ENCODE measurements around the gene KCNQ1OT1. TPM values are rescaled to one million over a fixed set of nuclear protein-coding genes. Genes with fewer than 3 reads are reported as not detected.

KCNQ1OT1 gene
- total RNA-seq, 1 experiment from 2014 or later: 2.4 TPM

- Mint-ChIP-seq H3K27ac (no peak overlapping the region), H3K9me3 (no peaks in the 10 kb centered on the region), H3K4me1 (peaks cover 75% of the 10 kb centered on the region), H3K4me3 (no peak overlapping the region), H3K36me3 (no peaks in the 10 kb centered on the region; the same call in 1 of the 2 replicates), H3K27me3 (ENCODE audit: low read depth) (no peaks in the 10 kb centered on the region)
- DNase-seq (ENCODE audit: low spot score): peak; percentile 1
- ChIA-PET POLR2A (interaction anchor here (0.6 kb wide), 1 partner anchor 151 kb away, joined by 3 read pairs; no protein-coding TSS in a partner anchor), CTCF (interaction anchor here (1.5 kb wide), 1 partner anchor 207 kb away, joined by 4 read pairs; no protein-coding TSS in a partner anchor)
- ATAC-seq: no peak
- TF ChIP-seq E2F4 (CRISPR knock-in tag; IDR thresholded peaks at IDR 0.05; ENCODE audit: borderline replicate concordance, low read depth) (no peak), ZNF232 (CRISPR knock-in tag; IDR thresholded peaks at IDR 0.05) (no peak), NFE2L1 (CRISPR knock-in tag; IDR thresholded peaks at IDR 0.05) (no peak), ZNF317 (CRISPR knock-in tag; IDR thresholded peaks at IDR 0.05; ENCODE audit: borderline replicate concordance, low read depth) (no peak), ATF6 (CRISPR knock-in tag; IDR thresholded peaks at IDR 0.05) (no peak), ARID4B (CRISPR knock-in tag; IDR thresholded peaks at IDR 0.05; ENCODE audit: borderline replicate concordance) (no peak), KAT7 (CRISPR knock-in tag; IDR thresholded peaks at IDR 0.05; ENCODE audit: borderline replicate concordance) (no peak), EMX1 (CRISPR knock-in tag; IDR thresholded peaks at IDR 0.05) (no peak), TP53 (CRISPR knock-in tag; IDR thresholded peaks at IDR 0.05) (no peak), TEAD1 (CRISPR knock-in tag; IDR thresholded peaks at IDR 0.05) (no peak), ZBTB43 (CRISPR knock-in tag; IDR thresholded peaks at IDR 0.05) (no peak), FOXJ3 (CRISPR knock-in tag; IDR thresholded peaks at IDR 0.05; ENCODE audit: borderline replicate concordance) (no peak)
These were observed 14.7 kb downstream of the KCNQ1OT1 start for GRCh38 chr11:2685051-2685450.

GRCh38 chr11:2684581-2684980 is 15.2 kb downstream of the KCNQ1OT1 start:
- Mint-ChIP-seq H3K9me3 (no peaks in the 10 kb centered on the region), H3K36me3 (no peaks in the 10 kb centered on the region; the same call in 1 of the 2 replicates), H3K4me1 (peaks cover 71% of the 10 kb centered on the region), H3K27me3 (ENCODE audit: low read depth) (no peaks in the 10 kb centered on the region), H3K27ac (no peak overlapping the region), H3K4me3 (no peak overlapping the region)
- ATAC-seq (no peak), DNase-seq (ENCODE audit: low spot score) (peak; percentile 10)
- POLR2A ChIA-PET: no interaction called here
- TF ChIP-seq JUN (CRISPR knock-in tag; IDR thresholded peaks at IDR 0.05) (no peak), MLX (CRISPR knock-in tag; IDR thresholded peaks at IDR 0.05) (no peak), GTF2I (CRISPR knock-in tag; conservative IDR thresholded peaks at IDR 0.05) (no peak), EMX1 (CRISPR knock-in tag; IDR thresholded peaks at IDR 0.05) (no peak), RORB (CRISPR knock-in tag; IDR thresholded peaks at IDR 0.05) (no peak), ZNF219 (CRISPR knock-in tag; IDR thresholded peaks at IDR 0.05; ENCODE audit: borderline replicate concordance) (no peak), FOXP1 (CRISPR knock-in tag; IDR thresholded peaks at IDR 0.05; ENCODE audit: borderline replicate concordance) (no peak), ZNF416 (CRISPR knock-in tag; IDR thresholded peaks at IDR 0.05) (no peak), ZNF671 (CRISPR knock-in tag; IDR thresholded peaks at IDR 0.05) (no peak), CTCF (IDR thresholded peaks at IDR 0.05) (no peak), SP1 (CRISPR knock-in tag; conservative IDR thresholded peaks at IDR 0.05) (no peak), NFATC4 (CRISPR knock-in tag; IDR thresholded peaks at IDR 0.05) (no peak), E2F1 (CRISPR knock-in tag; IDR thresholded peaks at IDR 0.05) (no peak)
- CTCF ChIA-PET: interaction anchor here (1.0 to 1.5 kb wide), 3 partner anchors 19 to 208 kb away, joined by 3 to 4 read pairs (median 3); no protein-coding TSS in a partner anchor
